ENCODE results near the gene CTTNBP2. TPM values are rescaled to one million over a fixed set of nuclear protein-coding genes. Genes with fewer than 3 reads are reported as not detected.

CTTNBP2 gene
- total RNA-seq, 1 experiment from 2014 or later, result 0.38 TPM

DNA sequence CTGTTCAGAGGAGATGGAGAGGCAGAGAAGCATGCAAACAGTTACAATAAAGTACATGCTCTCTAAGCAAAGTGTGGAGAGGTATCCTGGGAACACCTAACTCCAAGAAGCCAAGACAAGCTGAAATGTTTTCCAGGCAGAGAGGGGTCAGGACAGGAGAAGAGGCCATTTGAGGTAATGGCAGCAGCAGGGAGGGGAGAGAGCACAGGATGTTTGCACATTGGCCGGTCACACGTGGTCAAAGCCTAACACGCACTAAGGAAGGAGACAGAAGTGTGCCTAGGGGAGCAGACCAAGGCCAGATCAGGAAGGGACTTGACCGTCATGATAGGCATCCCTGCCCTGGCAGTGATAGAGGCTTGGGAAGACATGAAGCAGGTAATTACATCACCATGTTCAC is 101.5 kb downstream of the CTTNBP2 start:
- Histone ChIP-seq H3K27ac (no peak overlapping the region), H3K36me3 (no peaks in the 10 kb centered on the region), H3K4me3 (no peak overlapping the region), H3K4me1 (no peaks in the 10 kb centered on the region), H3K9me3 (replicated peaks) (no peaks in the 10 kb centered on the region), H3K27me3 (no peaks in the 10 kb centered on the region)
- DNase-seq, result no peak

DNA sequence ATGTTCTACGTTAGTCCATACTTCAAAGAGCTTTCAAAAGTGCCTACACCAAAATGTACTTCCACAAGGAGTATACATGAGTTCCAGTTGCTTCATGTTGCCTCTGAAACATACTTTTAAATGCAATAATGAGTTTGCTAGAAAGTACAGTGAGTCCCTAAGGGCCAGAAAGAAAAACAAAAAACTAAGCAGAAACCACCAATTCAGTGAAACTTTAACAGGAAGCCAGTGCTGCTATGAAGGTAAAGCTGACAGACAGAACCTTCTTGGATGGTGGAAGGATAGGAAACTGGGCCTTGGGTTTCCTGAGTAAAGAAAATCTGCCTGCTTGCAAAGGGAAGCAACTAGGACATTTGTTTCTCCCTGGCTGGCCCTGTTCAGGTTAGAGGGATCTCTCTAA is 104.2 kb downstream of the CTTNBP2 start:
- DNase-seq, result no peak
- Histone ChIP-seq H3K36me3 (no peaks in the 10 kb centered on the region), H3K9me3 (replicated peaks) (no peaks in the 10 kb centered on the region), H3K27ac (no peak overlapping the region), H3K4me1 (no peaks in the 10 kb centered on the region), H3K4me3 (no peak overlapping the region), H3K27me3 (no peaks in the 10 kb centered on the region)

- Histone ChIP-seq H3K36me3 (no peaks in the 10 kb centered on the region), H3K4me1 (no peaks in the 10 kb centered on the region), H3K27me3 (no peaks in the 10 kb centered on the region), H3K9me3 (replicated peaks) (no peaks in the 10 kb centered on the region), H3K27ac (no peak overlapping the region), H3K4me3 (no peak overlapping the region)
- DNase-seq, result no peak
Observed at GRCh38 chr7:117767951-117768350, 105.3 kb downstream of the CTTNBP2 start.

DNA sequence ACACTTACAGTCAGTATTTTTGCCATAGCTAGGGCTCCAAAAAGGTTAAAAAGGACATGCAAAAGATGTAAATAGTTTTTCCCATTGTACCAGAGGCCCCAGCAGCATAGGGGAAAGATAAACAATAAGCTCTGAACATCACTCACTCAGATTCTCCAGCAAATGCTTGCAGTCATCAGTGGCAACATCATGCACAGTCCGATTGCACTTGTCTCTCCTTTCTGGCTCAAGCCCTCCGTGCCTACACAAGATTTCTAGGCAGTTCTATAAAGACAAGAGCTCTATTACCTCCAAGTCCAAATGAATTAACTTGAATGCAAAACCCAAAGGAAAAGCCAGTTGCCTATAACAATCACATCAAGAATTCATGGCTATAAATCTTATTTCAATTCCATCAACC is 106.3 kb downstream of the CTTNBP2 start:
- Histone ChIP-seq H3K27me3 (no peaks in the 10 kb centered on the region), H3K4me1 (no peaks in the 10 kb centered on the region), H3K36me3 (no peaks in the 10 kb centered on the region), H3K27ac (no peak overlapping the region), H3K9me3 (replicated peaks) (no peaks in the 10 kb centered on the region), H3K4me3 (no peak overlapping the region)
- DNase-seq, result no peak

DNA sequence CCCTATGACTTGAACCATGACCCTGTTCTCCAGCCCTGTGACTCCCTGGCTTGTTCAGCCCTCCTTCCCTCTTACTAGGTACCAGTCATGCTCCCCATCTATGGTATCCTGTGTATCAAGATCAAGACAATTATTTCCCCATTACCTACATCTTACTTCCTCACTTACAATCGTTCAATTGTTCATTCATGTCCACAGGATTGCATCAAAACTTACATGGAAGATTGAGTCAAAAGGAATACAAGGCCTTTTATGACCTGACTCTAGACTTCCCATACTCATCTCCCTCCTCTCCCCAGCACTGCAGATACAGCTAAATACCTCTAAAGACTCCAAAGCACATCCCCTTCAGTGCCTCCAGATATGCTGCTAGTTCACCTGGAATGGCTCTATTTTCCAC is 109.2 kb downstream of the CTTNBP2 start:
- Histone ChIP-seq H3K9me3 (replicated peaks) (no peaks in the 10 kb centered on the region), H3K4me3 (no peak overlapping the region), H3K4me1 (no peaks in the 10 kb centered on the region), H3K27ac (no peak overlapping the region), H3K27me3 (no peaks in the 10 kb centered on the region; the same call in 1 of the 2 replicates), H3K36me3 (no peaks in the 10 kb centered on the region)
- DNase-seq, result no peak

DNA sequence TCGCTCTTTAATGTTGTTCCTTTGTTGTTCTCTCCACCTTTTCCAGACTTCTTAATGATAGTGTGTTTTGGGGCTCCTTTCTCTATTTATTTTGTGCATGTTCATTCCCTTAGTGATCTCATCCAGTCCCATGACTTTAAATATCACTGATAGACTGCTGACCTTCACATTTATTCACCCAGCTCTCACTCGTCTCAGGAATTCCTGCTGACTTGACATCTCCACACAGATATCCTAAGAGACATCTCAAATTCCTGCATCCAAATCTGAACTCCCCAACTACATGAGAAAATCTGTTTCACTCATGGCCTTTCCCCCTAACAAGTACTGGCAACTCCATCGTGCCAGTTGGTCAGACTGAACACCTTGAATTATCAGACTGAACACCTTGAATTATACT is 111.2 kb downstream of the CTTNBP2 start:
- H3K4me3 ChIP-seq, result no peak overlapping the region
- H3K9me3 ChIP-seq (replicated peaks), result no peaks in the 10 kb centered on the region
- DNase-seq, result no peak
- H3K27ac ChIP-seq, result no peak overlapping the region
- H3K4me1 ChIP-seq, result no peaks in the 10 kb centered on the region
- no peaks in the 10 kb centered on the region for H3K36me3 ChIP-seq
- H3K27me3 ChIP-seq, result peaks cover 3% of the 10 kb centered on the region; the same call in 1 of the 2 replicates

DNA sequence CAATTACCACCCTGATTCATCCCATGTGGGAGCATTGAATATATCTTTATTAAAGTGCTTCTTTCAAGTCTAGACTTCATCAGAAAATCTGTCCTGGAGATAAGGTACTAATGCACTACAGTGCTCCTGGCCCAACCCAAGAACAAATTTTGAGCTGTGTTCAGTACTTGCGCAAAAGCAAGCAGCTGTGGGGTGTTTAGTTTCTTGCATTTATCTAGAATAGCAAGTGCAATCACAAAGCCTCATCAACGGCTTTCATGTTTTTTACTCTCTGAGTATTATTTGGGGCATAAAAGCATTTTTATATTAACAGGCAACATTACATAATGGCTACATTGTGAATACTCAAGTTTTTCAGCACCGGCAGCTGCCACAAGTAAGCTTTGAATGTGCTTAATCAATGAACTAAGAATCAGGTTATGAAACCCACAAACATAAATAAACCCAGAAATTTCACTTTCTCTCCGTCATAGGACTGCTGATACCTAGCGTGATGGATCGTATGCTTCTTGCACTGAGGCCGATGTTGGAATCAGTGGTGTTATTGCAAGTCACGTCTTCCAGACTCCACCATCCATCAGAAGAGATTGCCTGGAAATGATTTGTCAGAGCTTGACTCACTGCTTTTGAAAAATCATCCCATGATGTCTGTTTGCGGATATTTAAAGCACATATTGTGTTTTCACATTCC is 113.1 kb downstream of the CTTNBP2 start:
- Histone ChIP-seq H3K9me3 (replicated peaks) (no peaks in the 10 kb centered on the region), H3K27ac (no peak overlapping the region), H3K36me3 (no peaks in the 10 kb centered on the region), H3K4me1 (no peaks in the 10 kb centered on the region), H3K4me3 (no peak overlapping the region), H3K27me3 (peaks cover 3% of the 10 kb centered on the region; the same call in 1 of the 2 replicates)
- DNase-seq, result no peak

DNA sequence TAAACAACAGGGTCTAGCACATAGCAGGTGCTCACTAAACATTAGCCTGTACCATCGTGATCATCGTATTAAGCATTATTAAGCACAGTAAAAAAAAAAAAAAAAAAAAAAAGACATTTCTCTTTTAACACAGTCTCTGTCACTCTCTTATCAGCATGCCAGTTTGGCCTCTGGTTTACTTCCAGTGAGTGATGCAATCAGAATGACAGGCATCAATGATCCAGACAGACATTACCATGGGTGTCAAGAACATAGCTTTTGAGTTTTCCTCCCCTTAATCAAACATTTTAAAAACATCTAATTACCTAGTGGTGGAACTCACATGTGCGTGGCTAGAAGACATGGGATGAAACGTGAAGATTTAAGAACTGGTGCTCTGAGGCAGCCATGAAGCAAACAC is 115.8 kb downstream of the CTTNBP2 start:
- Histone ChIP-seq H3K36me3 (no peaks in the 10 kb centered on the region), H3K4me1 (no peaks in the 10 kb centered on the region), H3K27ac (no peak overlapping the region), H3K4me3 (no peak overlapping the region), H3K9me3 (replicated peaks) (no peaks in the 10 kb centered on the region), H3K27me3 (peaks cover 6% of the 10 kb centered on the region; the same call in 1 of the 2 replicates)
- no peak for DNase-seq

GRCh38 chr7:117756586-117757085 is 116.6 kb downstream of the CTTNBP2 start:
- DNase-seq, result no peak
- Histone ChIP-seq H3K36me3 (no peaks in the 10 kb centered on the region), H3K9me3 (replicated peaks) (no peaks in the 10 kb centered on the region), H3K4me1 (no peaks in the 10 kb centered on the region), H3K27me3 (peaks cover 9% of the 10 kb centered on the region; the same call in 1 of the 2 replicates), H3K4me3 (no peak overlapping the region), H3K27ac (no peak overlapping the region)

DNA sequence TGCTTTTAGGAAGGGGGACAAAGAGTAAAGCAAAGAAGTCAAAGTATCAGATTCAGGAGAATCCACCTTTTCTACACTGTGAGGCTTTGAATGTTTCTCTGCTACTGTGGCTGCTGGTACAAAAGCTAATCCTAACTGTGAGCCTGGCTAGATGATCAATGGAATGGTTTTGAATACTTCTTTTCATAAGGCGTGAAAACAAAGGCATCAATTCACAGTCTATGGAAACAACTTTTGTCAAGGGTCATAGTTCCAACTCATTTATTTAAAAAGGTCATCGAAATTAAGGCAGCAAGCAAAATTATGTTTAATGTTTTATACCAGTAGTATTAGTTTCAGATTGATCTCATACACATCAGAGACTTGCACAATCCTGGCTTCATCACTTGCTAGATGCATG is 118.1 kb downstream of the CTTNBP2 start:
- Histone ChIP-seq H3K4me3 (no peak overlapping the region), H3K27ac (no peak overlapping the region), H3K27me3 (peaks cover 9% of the 10 kb centered on the region; the same call in 1 of the 2 replicates), H3K4me1 (no peaks in the 10 kb centered on the region), H3K36me3 (no peaks in the 10 kb centered on the region), H3K9me3 (replicated peaks) (no peaks in the 10 kb centered on the region)
- DNase-seq, result no peak

GRCh38 chr7:117751775-117752174 is 121.5 kb downstream of the CTTNBP2 start:
- no peak for DNase-seq
- Histone ChIP-seq H3K27me3 (peaks cover 6% of the 10 kb centered on the region; the same call in 1 of the 2 replicates), H3K4me3 (no peak overlapping the region), H3K27ac (no peak overlapping the region), H3K36me3 (no peaks in the 10 kb centered on the region), H3K9me3 (replicated peaks) (no peaks in the 10 kb centered on the region), H3K4me1 (no peaks in the 10 kb centered on the region)

DNA sequence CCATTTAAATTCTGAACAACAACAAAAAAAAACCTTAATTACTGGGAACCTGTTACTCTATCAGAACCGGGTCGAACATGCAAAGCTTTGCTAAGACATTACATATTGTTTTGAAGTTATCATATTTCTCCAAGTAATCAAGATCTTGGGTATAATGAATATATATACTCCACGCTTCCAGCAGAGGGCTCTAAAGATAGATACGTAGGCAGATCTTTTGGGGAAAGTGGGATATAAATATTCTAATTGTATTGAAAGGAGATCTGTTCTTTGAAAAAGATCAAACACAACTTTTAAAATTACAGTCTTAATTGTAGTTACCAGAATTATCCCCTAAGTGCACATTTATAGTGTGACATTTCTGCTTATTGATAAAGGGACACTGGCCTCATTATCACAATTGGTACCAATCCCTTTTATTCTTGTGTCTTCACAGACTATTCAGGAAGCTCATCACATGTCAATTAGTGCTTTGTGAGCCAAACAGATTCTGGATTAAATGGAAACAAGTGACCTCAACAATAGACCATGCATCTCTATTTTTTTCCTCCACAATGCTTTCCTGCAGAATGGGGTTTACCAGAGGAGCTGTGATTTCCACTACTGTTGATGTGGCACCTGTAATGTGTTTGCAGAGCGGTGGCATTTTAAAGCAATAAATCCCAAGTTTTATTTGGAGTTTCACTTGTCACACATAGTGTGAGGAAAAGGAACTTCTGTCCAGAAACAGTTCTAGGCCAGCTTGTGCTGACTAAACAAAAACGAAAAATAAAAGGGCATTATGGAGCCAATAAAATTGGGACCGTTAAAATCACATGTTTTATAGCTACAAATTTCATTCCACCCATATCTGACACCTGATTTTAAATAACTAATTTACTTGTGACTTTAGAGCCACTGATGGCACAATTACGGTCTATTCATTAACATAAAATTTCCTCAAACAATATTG is 122.4 kb downstream of the CTTNBP2 start:
- Histone ChIP-seq H3K27ac (no peak overlapping the region), H3K4me3 (no peak overlapping the region), H3K9me3 (replicated peaks) (no peaks in the 10 kb centered on the region), H3K4me1 (no peaks in the 10 kb centered on the region), H3K27me3 (peaks cover 6% of the 10 kb centered on the region; the same call in 1 of the 2 replicates), H3K36me3 (no peaks in the 10 kb centered on the region)
- peak in 1 of 2 experiments; percentile 30 for DNase-seq

DNA sequence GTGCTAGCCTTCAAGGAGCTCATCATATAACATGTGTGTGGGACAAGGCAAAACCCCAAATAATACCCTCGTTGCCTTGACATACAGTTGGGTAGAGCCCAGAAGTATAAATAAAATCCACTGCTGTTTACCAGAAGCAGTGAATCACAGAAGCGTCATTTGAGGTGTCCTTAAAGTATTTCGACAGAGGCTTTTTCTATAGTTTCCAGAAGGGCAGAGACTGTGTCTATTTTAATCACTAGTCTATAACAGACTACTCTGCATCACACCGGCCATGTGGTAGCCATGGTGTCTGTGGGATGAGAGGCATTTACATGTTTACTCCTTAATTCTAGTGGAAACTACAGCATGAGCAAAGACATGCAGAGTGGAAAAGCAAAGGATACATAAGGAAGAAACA is 131.3 kb downstream of the CTTNBP2 start:
- Histone ChIP-seq H3K9me3 (replicated peaks) (no peaks in the 10 kb centered on the region), H3K27me3 (no peaks in the 10 kb centered on the region), H3K27ac (no peak overlapping the region), H3K4me1 (no peaks in the 10 kb centered on the region), H3K36me3 (no peaks in the 10 kb centered on the region), H3K4me3 (no peak overlapping the region)
- DNase-seq, result no peak

GRCh38 chr7:117739085-117739484 is 134.2 kb downstream of the CTTNBP2 start:
- Histone ChIP-seq H3K4me3 (no peak overlapping the region), H3K36me3 (no peaks in the 10 kb centered on the region)
- DNase-seq, result no peak

GRCh38 chr7:117737926-117738325 is 135.3 kb downstream of the CTTNBP2 start:
- no peak overlapping the region for H3K4me3 ChIP-seq
- no peaks in the 10 kb centered on the region for H3K27me3 ChIP-seq
- no peaks in the 10 kb centered on the region for H3K36me3 ChIP-seq
- no peak overlapping the region for H3K27ac ChIP-seq
- DNase-seq, result no peak
- no peaks in the 10 kb centered on the region for H3K9me3 ChIP-seq (replicated peaks)
- H3K4me1 ChIP-seq, result no peaks in the 10 kb centered on the region

More at GRCh38 chr7:117739085-117739484, 134.2 kb downstream of the CTTNBP2 start:
- no peaks in the 10 kb centered on the region for H3K4me1 ChIP-seq
- no peak overlapping the region for H3K27ac ChIP-seq
- H3K27me3 ChIP-seq, result no peaks in the 10 kb centered on the region
- H3K9me3 ChIP-seq (replicated peaks), result no peaks in the 10 kb centered on the region

All from SJCRH30 (cell line).